LNCaP clone FGC (cell line): ENCODE measurements around the gene RBBP6.

Source experiments
- DNase-seq: peaks from one replicate; pipeline ENCODE4 v3.0.0-alpha.2; 2011; ENCODE audit warnings: low read depth
- H3K4me3 ChIP-seq: 2 replicates; pipeline ENCODE4 v1.5.1; 2011; ENCODE audit warnings: mild to moderate bottlenecking, low read depth, low read length, control low read depth
- TF ChIP-seq, protein P1 (sequence below): IDR thresholded peaks from 2 replicates; pipeline ENCODE4 v1.5.1; 2012; ENCODE audit warnings: mild to moderate bottlenecking; ENCODE audit not compliant: control insufficient read depth, insufficient read depth; ENCODE audit errors: extremely low read depth

The RBBP6 gene

DNA sequence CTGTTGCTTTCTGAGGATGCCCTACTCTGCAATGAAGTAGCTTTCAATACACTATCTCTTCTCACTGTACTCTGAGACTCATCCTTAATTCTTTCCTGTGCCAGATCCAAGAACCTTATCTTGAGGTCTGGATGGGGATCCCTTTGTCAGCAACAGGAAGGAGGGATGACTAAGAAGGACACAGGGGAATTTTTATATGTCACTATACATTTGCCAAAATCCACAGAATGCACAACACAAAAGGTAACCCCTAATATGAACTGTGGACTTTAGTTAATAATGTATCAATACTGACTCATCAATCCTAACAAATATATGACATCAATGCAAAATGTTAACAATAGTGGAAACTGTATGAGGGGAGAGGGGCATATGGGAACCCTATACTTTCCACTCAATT, 4.7 kb upstream of the RBBP6 start:
- DNase-seq, result no peak

DNA sequence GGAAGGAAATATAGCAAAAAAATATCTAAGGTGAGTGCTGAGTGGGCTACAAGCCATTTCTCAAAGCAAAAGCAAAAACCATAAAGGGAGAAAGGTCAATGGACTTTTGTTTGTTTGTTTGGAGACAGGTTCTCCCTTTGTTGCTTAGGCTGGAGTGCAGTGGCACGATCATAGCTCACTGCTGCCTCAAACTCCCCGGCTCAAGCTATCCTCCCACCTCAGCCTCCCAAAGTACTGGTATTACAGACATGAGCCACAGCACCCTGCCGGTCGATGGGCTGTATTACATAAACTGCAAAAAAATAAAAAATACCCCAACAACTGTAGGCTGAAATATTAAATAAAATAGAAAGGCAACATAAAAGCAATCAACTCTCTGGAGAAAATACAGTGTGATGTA, 3.5 kb upstream of the RBBP6 start:
- no peak for DNase-seq
- H3K4me3 ChIP-seq, result no peak overlapping the region
- TF ChIP-seq, protein P1, sequence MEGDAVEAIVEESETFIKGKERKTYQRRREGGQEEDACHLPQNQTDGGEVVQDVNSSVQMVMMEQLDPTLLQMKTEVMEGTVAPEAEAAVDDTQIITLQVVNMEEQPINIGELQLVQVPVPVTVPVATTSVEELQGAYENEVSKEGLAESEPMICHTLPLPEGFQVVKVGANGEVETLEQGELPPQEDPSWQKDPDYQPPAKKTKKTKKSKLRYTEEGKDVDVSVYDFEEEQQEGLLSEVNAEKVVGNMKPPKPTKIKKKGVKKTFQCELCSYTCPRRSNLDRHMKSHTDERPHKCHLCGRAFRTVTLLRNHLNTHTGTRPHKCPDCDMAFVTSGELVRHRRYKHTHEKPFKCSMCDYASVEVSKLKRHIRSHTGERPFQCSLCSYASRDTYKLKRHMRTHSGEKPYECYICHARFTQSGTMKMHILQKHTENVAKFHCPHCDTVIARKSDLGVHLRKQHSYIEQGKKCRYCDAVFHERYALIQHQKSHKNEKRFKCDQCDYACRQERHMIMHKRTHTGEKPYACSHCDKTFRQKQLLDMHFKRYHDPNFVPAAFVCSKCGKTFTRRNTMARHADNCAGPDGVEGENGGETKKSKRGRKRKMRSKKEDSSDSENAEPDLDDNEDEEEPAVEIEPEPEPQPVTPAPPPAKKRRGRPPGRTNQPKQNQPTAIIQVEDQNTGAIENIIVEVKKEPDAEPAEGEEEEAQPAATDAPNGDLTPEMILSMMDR, result no peak

More for the DNA sequence above, 4.7 kb upstream of the RBBP6 start:
- TF ChIP-seq, protein P1, result no peak
- H3K4me3 ChIP-seq, result no peak overlapping the region

DNA sequence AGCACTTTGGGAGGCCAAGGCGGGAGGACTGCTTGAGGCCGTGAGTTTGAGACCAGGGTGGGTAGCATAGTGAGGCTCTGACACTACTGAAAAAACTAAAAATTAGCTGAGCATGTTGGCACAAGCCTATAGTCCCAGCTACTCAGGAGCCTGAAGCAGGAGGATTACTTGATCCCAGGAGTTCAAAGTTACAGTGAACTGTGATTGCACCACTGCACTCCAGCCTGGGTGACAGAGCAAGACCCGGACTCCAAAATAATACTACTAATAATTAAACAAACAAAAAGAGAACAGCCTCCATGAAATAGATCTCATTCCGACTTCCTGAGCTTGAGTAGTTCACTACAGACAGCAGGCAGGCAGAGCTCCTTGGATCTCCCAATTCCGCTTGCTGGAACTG, 2.7 kb upstream of the RBBP6 start:
- DNase-seq, result no peak
- H3K4me3 ChIP-seq, result no peak overlapping the region
- TF ChIP-seq, protein P1, result no peak

DNA sequence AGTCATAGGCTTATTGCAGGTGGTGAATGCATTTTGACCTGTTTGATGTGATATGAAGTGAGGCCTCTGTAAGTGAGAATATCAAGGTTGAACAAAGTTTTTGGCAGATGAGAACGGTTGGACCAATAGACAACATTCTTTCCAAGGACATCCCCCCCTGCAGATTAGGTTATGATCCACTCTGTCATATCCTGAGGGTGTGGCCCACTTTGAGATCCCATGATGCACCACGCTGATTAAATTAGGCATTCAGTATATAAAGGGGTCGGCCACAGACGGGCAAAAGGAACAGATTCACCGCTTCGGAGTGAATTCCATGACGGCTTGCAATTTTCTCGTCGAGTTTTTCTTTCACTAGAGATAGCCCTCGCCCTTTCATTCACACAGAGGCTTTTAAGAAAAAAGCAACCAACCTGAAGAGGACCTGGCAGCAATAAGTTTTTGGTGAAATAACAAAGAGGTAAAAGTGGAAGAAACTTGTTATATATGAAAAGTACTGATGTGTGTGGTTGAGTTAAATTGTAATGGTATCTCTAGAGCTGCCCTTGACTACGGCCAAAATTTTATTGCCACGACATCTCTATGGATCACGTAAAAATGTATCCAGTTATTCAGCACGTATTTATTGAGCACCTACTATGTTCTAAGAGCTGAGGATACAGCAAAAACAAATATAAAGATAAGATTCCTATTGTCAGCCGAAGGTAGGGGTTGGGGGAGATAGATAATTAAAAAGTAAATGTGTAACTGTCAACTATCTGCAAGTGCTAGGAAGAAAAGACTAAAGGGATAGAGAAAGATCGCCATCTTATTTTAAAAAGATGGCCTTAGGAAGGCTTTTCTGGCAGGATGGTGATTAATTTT, 1.7 kb upstream of the RBBP6 start:
- H3K4me3 ChIP-seq, result no peak overlapping the region
- no peak for DNase-seq
- TF ChIP-seq, protein P1, result no peak

DNA sequence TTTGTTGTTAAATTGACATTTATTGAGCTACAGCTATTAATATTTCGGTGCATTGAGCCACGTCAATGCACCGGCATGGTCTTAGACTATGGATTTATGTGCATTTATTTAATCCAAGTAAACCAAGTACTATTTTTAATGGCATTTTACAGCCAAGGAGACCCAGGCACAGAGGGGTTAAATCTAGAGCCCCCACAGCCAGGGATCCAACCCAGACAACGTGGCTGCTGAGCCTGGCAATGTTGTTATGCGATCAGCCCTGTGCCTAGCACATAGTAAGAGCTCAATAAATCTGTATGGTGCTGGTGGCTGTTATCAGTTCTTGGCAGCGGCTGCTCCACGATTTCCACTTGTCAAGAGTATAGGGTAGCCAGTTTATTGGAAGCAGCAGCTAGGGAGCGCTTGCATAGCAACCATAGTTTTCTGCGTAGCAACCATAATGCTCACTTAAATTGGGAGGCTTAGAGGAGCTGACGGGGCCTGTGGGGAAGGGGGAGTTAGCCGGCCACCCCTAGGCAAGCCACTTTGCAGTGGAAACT, 541 bp upstream of the RBBP6 start:
- TF ChIP-seq, protein P1, result peak; percentile 22; the same call in 1 of the 2 replicates
- DNase-seq, result peak; percentile 75
- peak overlapping the region; percentile 96 for H3K4me3 ChIP-seq

DNA sequence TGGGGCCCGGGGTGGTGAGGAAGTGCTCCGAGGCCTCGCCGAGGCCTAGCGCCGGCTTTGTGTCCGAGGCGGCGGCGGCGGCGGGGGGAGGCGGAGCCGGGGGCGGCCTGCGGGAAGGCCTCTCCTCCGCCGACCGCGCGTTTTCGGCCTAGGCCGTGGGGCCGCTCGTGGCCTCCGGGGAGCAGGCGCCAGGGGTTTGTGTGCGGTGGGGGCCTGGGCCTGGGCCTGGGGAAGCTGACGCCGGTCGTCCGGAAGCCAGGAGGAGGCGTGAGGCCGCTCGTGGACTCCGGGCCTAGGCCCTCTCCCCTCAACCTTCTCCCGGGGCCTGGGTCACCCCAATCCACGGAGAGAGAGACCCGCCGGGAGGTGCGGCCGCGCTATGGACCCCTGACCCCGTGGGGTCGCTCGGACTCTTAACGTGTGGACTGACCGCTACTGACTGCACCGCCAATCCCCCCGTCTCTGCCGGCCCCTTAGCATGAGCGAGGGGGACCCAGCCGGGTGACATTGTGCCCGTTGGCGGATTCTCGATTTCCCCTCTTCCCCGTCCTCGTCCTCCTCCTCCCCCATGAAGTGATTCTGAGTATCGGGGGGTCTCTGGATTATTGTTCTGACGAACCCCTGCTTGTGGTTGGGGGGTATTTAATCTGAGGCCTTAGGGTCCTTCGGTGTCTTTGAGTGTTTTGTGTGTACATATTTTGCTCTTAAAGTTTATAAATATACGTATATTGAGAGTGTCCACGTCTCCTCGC, 660 bp downstream of the RBBP6 start:
- H3K4me3 ChIP-seq, result peak overlapping the region; percentile 96
- DNase-seq, result no peak
- TF ChIP-seq, protein P1, result no peak
